ENCODE results near the gene HIF3A.

Gene HIF3A

DNA sequence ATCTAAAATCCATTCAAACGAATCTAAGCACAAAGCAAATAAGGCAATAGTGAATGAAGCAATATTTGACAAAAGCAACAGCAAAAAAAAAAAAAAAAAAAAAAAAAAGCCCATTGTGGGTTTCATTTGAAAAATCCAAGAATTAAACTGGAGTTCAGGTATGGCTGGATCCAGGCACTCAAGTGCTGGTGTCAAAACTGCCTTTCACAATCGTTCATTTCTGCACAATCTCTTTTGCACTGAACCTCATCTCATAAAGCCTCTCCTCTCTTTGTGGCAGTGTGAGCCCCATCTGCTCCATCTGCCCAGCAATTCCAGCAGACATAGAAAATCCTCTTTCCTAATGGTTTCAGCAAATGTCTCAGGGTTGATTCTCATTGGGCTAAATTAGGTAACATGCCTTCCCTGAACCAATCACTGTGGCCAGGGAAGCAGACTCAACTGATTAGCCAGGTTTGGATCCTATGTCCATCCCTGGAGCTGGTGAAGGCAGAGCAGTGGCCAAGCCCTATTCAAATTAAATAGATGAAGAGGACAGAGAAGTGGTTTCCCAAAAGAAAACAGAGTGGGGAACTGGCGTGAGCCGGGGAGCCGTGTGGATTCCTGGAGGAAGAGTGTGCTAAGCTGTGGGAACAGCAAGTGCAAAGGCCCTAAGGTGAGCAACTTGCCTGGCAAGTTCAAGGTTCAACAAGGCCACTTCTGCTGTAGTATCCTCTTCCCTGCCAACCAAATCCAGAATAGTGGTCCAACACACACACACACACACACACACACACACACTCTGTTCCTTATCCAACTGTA, 1.2 kb upstream of the HIF3A start:
- H3K27ac ChIP-seq (ENCODE audit: low read length): no peak overlapping the region

DNA sequence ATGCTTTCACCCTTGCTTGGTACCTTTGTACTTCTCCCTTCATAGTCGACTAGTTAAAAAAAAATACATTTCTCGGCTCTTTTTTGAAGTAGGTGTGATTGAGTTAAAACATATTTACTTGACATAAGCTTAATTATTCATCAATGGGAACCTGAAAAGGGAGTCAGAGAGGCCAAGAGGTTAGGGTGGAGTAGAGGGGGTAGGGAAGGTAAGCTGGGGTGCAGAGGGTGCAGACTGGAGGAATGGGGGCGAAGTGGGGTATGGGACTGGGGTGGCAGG, 701 bp upstream of the HIF3A start:
- no peaks in the 10 kb centered on the region for H3K36me3 ChIP-seq (ENCODE audit: control insufficient read depth in 1 of 2, insufficient read depth in 2 of 2, low read length in 2 of 2)
- H3K27me3 ChIP-seq (ENCODE audit: low read depth, low read length): no peaks in the 10 kb centered on the region
- no peak overlapping the region for H3K4me3 ChIP-seq (ENCODE audit: low read depth in 1 of 2, low read length in 2 of 2)
- no peaks in the 10 kb centered on the region for H3K9me3 ChIP-seq (ENCODE audit: control insufficient read depth in 1 of 2, low read length in 2 of 2)
- peaks cover 9 to 37% of the 10 kb centered on the region in 2 donors for H3K4me1 ChIP-seq (ENCODE audit: control insufficient read depth in 1 of 2, insufficient read depth in 2 of 2, low read length in 2 of 2)
- no peak overlapping the region for H3K27ac ChIP-seq (ENCODE audit: low read length)

More for the DNA sequence above, 1.2 kb upstream of the HIF3A start:
- Histone ChIP-seq H3K36me3 (ENCODE audit: control insufficient read depth in 1 of 2, insufficient read depth in 2 of 2, low read length in 2 of 2) (no peaks in the 10 kb centered on the region), H3K4me1 (ENCODE audit: control insufficient read depth in 1 of 2, insufficient read depth in 2 of 2, low read length in 2 of 2) (peaks cover 9 to 32% of the 10 kb centered on the region in 2 donors), H3K4me3 (ENCODE audit: low read depth in 1 of 2, low read length in 2 of 2) (no peak overlapping the region), H3K27me3 (ENCODE audit: low read depth, low read length) (no peaks in the 10 kb centered on the region), H3K9me3 (ENCODE audit: control insufficient read depth in 1 of 2, low read length in 2 of 2) (no peaks in the 10 kb centered on the region)

DNA sequence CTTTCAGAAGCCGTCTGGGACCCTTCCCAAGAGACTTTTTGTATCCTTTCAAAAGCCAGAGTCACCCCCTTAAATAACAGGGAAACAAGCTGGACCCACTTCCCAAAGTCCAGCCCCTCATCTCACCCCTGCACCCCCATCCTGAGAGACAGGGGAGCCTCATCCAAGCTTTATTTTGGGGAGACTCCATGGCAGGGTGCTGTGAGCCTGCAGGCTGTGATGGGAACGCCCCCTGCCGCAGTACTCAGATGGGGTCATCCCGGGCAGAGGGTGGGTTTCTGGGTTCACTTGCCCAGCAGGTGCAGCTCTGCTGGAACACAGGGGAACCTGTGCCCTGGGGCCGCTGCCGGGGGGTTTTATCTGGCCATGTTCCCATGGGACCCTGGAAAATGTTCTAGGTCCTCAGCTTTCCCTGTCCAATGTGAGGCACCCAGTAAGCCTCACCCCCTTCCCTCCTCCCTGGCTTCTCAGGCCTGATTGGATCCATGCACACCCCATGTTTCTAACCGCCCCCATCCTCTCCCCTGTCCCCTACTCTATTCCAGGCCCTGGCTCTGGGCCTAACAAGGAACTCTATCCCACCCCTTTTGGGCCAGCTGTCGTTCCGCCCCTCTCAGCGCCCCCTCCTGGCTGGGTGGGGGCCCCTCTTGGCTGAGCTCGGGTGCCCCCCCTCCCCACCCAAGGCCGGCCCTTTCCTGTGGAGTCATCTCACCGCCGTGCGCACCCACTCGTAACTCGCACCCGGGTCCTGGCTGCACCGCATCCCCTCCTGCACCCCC, 1.0 kb downstream of the HIF3A start:
- no peaks in the 10 kb centered on the region for H3K9me3 ChIP-seq (ENCODE audit: control insufficient read depth in 1 of 2, low read length in 2 of 2)
- H3K36me3 ChIP-seq (ENCODE audit: control insufficient read depth in 1 of 2, insufficient read depth in 2 of 2, low read length in 2 of 2): no peaks in the 10 kb centered on the region
- H3K4me3 ChIP-seq (ENCODE audit: low read depth in 1 of 2, low read length in 2 of 2): peak overlapping the region; percentile 61 to 74
- peaks cover 9 to 44% of the 10 kb centered on the region in 2 donors for H3K4me1 ChIP-seq (ENCODE audit: control insufficient read depth in 1 of 2, insufficient read depth in 2 of 2, low read length in 2 of 2)
- peak overlapping the region; percentile 84 for H3K27ac ChIP-seq (ENCODE audit: low read length)
- no peaks in the 10 kb centered on the region for H3K27me3 ChIP-seq (ENCODE audit: low read depth, low read length)

DNA sequence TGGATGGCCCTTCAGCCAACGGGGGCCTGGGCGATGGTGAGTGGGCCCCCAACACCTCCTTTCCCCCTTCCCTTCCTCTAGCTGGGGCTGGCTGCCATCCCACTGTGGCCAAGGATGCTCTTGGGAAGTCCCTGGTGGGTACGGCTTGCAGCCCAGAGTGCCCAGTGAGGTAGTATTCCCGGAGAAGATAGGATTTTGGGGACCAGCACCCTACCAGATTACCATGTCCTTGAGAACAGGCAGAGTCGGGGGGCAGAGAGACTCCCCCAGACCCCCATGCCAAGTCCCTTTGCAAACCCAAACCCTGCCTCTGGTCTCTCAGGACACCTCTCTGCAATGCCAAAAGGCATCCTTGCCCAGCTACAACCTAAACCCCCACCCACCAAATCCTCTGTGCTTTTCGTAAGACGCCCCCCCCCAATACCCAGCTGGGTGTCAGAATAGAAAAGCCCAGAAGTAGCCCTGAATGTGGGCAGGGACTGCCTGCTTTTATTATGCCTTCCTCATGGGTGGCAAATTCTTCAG, 1.7 kb downstream of the HIF3A start:
- Histone ChIP-seq H3K27ac (ENCODE audit: low read length) (peak overlapping the region; percentile 84), H3K27me3 (ENCODE audit: low read depth, low read length) (no peaks in the 10 kb centered on the region), H3K9me3 (ENCODE audit: control insufficient read depth in 1 of 2, low read length in 2 of 2) (no peaks in the 10 kb centered on the region), H3K36me3 (ENCODE audit: control insufficient read depth in 1 of 2, insufficient read depth in 2 of 2, low read length in 2 of 2) (no peaks in the 10 kb centered on the region), H3K4me1 (ENCODE audit: control insufficient read depth in 1 of 2, insufficient read depth in 2 of 2, low read length in 2 of 2) (peaks cover 9 to 50% of the 10 kb centered on the region in 2 donors), H3K4me3 (ENCODE audit: low read depth in 1 of 2, low read length in 2 of 2) (peak overlapping the region; percentile 61 to 74)

DNA sequence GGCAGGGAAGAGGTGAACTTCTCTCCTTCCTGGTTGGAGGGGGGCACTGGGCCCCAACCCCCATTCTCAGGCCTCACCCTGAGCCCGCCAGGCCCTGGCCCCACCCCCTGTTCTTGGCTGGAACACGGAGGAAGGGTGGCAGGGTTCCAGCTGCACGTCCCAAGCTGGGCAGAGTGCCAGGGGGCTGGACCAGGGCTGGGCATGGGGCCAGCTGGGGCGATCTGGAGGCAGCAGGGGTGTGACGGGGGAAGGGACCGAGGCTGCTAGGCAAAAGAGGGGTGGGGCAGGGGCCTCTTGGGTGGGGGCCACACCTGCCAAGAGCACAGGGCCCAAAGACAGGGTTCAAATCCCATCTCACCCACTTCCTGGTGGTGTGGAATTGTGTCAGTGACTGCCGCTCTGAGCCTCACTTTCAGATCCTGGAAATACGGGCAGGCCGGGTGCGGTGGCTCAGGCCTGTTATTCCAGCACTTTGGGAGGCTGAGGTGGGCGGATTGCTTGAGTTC, 2.2 kb downstream of the HIF3A start:
- Histone ChIP-seq H3K9me3 (ENCODE audit: control insufficient read depth in 1 of 2, low read length in 2 of 2) (no peaks in the 10 kb centered on the region), H3K27me3 (ENCODE audit: low read depth, low read length) (no peaks in the 10 kb centered on the region), H3K4me1 (ENCODE audit: control insufficient read depth in 1 of 2, insufficient read depth in 2 of 2, low read length in 2 of 2) (peaks cover 9 to 54% of the 10 kb centered on the region in 2 donors), H3K4me3 (ENCODE audit: low read depth in 1 of 2, low read length in 2 of 2) (peak overlapping the region; percentile 61 to 74), H3K36me3 (ENCODE audit: control insufficient read depth in 1 of 2, insufficient read depth in 2 of 2, low read length in 2 of 2) (no peaks in the 10 kb centered on the region), H3K27ac (ENCODE audit: low read length) (peak overlapping the region; percentile 84)

DNA sequence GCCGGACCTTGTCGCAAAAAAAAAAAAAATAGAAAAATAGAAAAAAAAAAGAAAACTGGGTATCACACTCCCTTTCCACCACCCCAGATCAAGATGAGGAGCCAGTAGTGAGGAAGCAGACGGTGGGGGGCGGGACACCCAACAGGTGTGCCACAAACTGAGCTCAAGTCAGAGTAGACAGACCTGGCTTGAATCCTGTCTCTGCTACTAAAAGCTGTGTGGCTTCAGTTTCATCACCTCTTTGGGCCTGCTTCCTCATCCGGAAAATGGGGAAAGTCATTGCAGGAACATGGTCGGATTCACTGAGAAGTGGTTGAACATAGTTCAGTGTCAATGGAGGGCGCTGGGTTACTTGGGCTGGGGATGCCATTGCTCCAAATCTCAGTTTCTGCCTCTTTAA, 2.9 kb downstream of the HIF3A start:
- peak overlapping the region; percentile 78 for H3K27ac ChIP-seq (ENCODE audit: low read length)
- peak overlapping the region; percentile 12 to 74 for H3K4me3 ChIP-seq (ENCODE audit: low read depth in 1 of 2, low read length in 2 of 2)
- peaks cover 0 to 4% of the 10 kb centered on the region in 2 donors for H3K36me3 ChIP-seq (ENCODE audit: control insufficient read depth in 1 of 2, insufficient read depth in 2 of 2, low read length in 2 of 2)
- no peaks in the 10 kb centered on the region for H3K9me3 ChIP-seq (ENCODE audit: control insufficient read depth in 1 of 2, low read length in 2 of 2)
- peaks cover 9 to 54% of the 10 kb centered on the region in 2 donors for H3K4me1 ChIP-seq (ENCODE audit: control insufficient read depth in 1 of 2, insufficient read depth in 2 of 2, low read length in 2 of 2)
- no peaks in the 10 kb centered on the region for H3K27me3 ChIP-seq (ENCODE audit: low read depth, low read length)

DNA sequence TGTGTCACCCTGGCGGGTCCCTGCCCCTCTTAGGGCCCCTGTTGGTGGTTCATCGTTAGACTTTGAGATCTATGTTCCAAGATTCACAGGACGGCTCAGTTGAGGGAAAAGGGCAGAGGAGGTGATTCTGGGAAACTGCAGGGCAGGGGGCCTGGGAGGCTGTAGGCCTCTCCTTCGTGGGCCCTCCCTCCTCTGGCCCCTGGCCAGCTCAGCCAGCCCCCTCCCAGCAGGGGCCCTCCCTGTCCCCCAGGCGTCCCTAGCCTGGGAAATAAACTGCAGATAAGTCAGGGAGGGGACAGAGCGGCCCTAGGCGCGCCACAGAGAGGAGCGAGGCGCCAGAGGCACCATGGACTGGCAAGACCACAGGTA, 6.5 kb downstream of the HIF3A start:
- Histone ChIP-seq H3K9me3 (ENCODE audit: control insufficient read depth in 1 of 2, low read length in 2 of 2) (no peaks in the 10 kb centered on the region), H3K27me3 (ENCODE audit: low read depth, low read length) (no peaks in the 10 kb centered on the region), H3K27ac (ENCODE audit: low read length) (peak overlapping the region; percentile 67), H3K36me3 (ENCODE audit: control insufficient read depth in 1 of 2, insufficient read depth in 2 of 2, low read length in 2 of 2) (peaks cover 0 to 29% of the 10 kb centered on the region in 2 donors), H3K4me3 (ENCODE audit: low read depth in 1 of 2, low read length in 2 of 2) (no peak overlapping the region), H3K4me1 (ENCODE audit: control insufficient read depth in 1 of 2, insufficient read depth in 2 of 2, low read length in 2 of 2) (peaks cover 0 to 37% of the 10 kb centered on the region in 2 donors)

DNA sequence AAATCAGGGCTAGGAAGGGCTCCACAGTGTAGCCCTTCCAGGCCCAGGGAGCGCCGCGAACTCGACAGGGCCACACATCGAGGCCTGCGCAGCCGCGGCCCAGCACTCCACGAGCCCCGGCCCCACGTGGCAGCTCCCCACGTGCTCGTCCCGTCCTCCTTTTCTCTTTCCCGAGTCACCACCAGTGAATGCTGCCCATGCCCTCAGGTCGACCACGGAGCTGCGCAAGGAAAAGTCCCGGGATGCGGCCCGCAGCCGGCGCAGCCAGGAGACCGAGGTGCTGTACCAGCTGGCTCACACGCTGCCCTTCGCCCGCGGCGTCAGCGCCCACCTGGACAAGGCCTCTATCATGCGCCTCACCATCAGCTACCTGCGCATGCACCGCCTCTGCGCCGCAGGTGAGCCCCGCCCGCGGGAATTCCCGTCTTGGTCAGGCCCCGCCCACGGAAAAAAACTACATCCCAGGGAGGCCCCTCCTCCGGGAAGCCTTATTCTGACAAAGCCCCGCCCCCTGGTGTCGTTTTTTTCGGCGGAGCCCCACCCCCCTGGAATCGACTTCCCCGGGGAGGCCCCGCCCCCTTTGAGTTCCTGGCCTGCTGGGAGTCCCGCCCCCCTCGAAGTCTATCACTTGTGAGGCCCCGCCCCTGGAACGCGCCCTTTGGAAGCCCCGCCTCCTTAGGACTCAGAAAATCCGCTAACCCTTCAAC, 7.0 kb downstream of the HIF3A start:
- H3K4me1 ChIP-seq (ENCODE audit: control insufficient read depth in 1 of 2, insufficient read depth in 2 of 2, low read length in 2 of 2): peaks cover 0 to 32% of the 10 kb centered on the region in 2 donors
- H3K36me3 ChIP-seq (ENCODE audit: control insufficient read depth in 1 of 2, insufficient read depth in 2 of 2, low read length in 2 of 2): peaks cover 0 to 34% of the 10 kb centered on the region in 2 donors
- H3K27me3 ChIP-seq (ENCODE audit: low read depth, low read length): no peaks in the 10 kb centered on the region
- no peaks in the 10 kb centered on the region for H3K9me3 ChIP-seq (ENCODE audit: control insufficient read depth in 1 of 2, low read length in 2 of 2)
- H3K4me3 ChIP-seq (ENCODE audit: low read depth in 1 of 2, low read length in 2 of 2): no peak overlapping the region
- peak overlapping the region; percentile 67 for H3K27ac ChIP-seq (ENCODE audit: low read length)

DNA sequence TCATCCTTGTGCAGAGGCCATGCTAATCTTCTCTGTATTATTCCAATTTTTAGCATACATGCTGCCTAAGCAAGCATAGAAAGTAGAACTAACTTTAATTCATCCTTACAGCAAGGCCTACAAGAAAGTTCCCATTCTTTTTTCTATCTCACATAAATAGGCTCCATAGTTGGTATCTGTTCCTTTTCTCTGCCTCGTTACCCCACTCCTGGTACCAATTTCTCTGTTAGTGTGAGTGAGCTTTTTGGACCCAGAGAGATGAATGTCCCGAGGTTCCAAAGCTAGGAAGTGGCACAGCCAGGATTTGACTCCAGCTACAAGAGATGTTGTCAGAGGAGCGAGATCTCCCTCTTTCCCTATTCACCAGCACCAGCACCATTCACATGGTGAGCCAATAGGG, 9.7 kb downstream of the HIF3A start:
- Histone ChIP-seq H3K27ac (ENCODE audit: low read length) (no peak overlapping the region), H3K27me3 (ENCODE audit: low read depth, low read length) (no peaks in the 10 kb centered on the region), H3K9me3 (ENCODE audit: control insufficient read depth in 1 of 2, low read length in 2 of 2) (no peaks in the 10 kb centered on the region), H3K4me1 (ENCODE audit: control insufficient read depth in 1 of 2, insufficient read depth in 2 of 2, low read length in 2 of 2) (peaks cover 0 to 16% of the 10 kb centered on the region in 2 donors), H3K4me3 (ENCODE audit: low read depth in 1 of 2, low read length in 2 of 2) (no peak overlapping the region), H3K36me3 (ENCODE audit: control insufficient read depth in 1 of 2, insufficient read depth in 2 of 2, low read length in 2 of 2) (peaks cover 4 to 56% of the 10 kb centered on the region in 2 donors)

DNA sequence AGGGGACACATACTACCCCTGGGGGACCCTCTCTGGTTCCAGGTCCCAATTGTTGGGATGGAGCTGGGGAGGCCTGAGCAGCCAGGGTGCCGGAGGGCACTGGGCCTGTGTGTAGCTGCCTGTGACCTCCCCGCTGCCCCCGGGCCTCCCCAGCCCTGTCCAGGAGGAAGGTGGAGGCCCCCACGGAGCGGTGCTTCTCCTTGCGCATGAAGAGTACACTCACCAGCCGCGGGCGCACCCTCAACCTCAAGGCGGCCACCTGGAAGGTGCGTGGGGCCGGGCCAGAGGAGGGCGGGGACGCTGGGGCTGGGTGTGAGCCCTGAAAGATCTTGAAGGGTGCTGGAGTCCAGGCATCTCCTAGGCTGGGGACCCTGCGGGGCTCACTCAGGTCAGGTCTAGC, 11.7 kb downstream of the HIF3A start:
- peaks cover 4 to 69% of the 10 kb centered on the region in 2 donors for H3K36me3 ChIP-seq (ENCODE audit: control insufficient read depth in 1 of 2, insufficient read depth in 2 of 2, low read length in 2 of 2)
- no peak overlapping the region for H3K27ac ChIP-seq (ENCODE audit: low read length)
- H3K9me3 ChIP-seq (ENCODE audit: control insufficient read depth in 1 of 2, low read length in 2 of 2): no peaks in the 10 kb centered on the region

DNA sequence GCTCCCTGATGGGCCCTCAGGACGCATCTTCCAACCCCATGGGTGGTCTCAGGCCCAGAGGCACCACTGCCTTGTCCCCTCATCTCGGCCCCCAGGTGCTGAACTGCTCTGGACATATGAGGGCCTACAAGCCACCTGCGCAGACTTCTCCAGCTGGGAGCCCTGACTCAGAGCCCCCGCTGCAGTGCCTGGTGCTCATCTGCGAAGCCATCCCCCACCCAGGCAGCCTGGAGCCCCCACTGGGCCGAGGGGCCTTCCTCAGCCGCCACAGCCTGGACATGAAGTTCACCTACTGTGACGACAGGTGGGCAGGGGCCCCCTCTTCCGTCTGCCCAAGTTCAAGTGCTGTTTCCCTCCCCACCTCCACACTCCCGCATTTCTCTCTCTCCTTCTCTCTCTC, 12.2 kb downstream of the HIF3A start:
- H3K4me3 ChIP-seq (ENCODE audit: low read depth in 1 of 2, low read length in 2 of 2): no peak overlapping the region
- no peaks in the 10 kb centered on the region for H3K4me1 ChIP-seq (ENCODE audit: control insufficient read depth in 1 of 2, insufficient read depth in 2 of 2, low read length in 2 of 2)
- no peaks in the 10 kb centered on the region for H3K27me3 ChIP-seq (ENCODE audit: low read depth, low read length)
- H3K36me3 ChIP-seq (ENCODE audit: control insufficient read depth in 1 of 2, insufficient read depth in 2 of 2, low read length in 2 of 2): peaks cover 4 to 69% of the 10 kb centered on the region in 2 donors
- no peaks in the 10 kb centered on the region for H3K9me3 ChIP-seq (ENCODE audit: control insufficient read depth in 1 of 2, low read length in 2 of 2)
- no peak overlapping the region for H3K27ac ChIP-seq (ENCODE audit: low read length)

More for the DNA sequence above, 11.7 kb downstream of the HIF3A start:
- Histone ChIP-seq H3K27me3 (ENCODE audit: low read depth, low read length) (no peaks in the 10 kb centered on the region), H3K4me1 (ENCODE audit: control insufficient read depth in 1 of 2, insufficient read depth in 2 of 2, low read length in 2 of 2) (peaks cover 0 to 4% of the 10 kb centered on the region in 2 donors), H3K4me3 (ENCODE audit: low read depth in 1 of 2, low read length in 2 of 2) (no peak overlapping the region)
